WTC11 (cell line): ENCODE measurements around the gene WNT5B. TPM values are rescaled to one million over a fixed set of nuclear protein-coding genes. Genes with fewer than 3 reads are reported as not detected.

Source experiments
- ATAC-seq: fragments of 200-7000 bp; cut with Tn5 transposase; 2 replicates; pipeline ENCODE4 v1.10.0; 2021; ENCODE audit warnings: mild to moderate bottlenecking, moderate library complexity
- CTCF ChIA-PET: fragments of 300-600 bp; sonication (Branson Sonifier 250); formaldehyde crosslinking; loops from one replicate; lab custom pipeline; 2021; ENCODE audit warnings: antibody characterized with exemption; lab: Charles Lee
- POLR2A ChIA-PET: fragments of 350-600 bp; sonication (Branson Sonifier 250); formaldehyde crosslinking; loops from one replicate; lab custom pipeline; 2021; ENCODE audit warnings: antibody characterized with exemption; lab: Charles Lee
- DNase-seq: peaks from one replicate; pipeline ENCODE4 v3.0.0; 2021; ENCODE audit warnings: low spot score
- H3K27ac Mint-ChIP-seq: 2 replicates; pipeline ENCODE4 v1.8.0; 2021; ENCODE audit warnings: mixed read lengths
- H3K27me3 Mint-ChIP-seq: 2 replicates; pipeline ENCODE4 v1.8.0; 2021; ENCODE audit warnings: low read depth, mild to moderate bottlenecking, moderate library complexity, mixed read lengths
- H3K36me3 Mint-ChIP-seq: 2 replicates; pipeline ENCODE4 v1.8.0; 2021; ENCODE audit warnings: mixed read lengths
- H3K4me1 Mint-ChIP-seq: 2 replicates; pipeline ENCODE4 v1.8.0; 2022; ENCODE audit warnings: mixed read lengths
- H3K4me3 Mint-ChIP-seq: 2 replicates; pipeline ENCODE4 v1.8.0; 2021; ENCODE audit warnings: mild to moderate bottlenecking, moderate library complexity, mixed read lengths
- H3K9me3 Mint-ChIP-seq: 2 replicates; pipeline ENCODE4 v1.8.0; 2021; ENCODE audit warnings: mixed read lengths
- FOXK1 ChIP-seq: sonication (generic); formaldehyde crosslinking; IDR thresholded peaks from 2 replicates; pipeline ENCODE4 v1.8.0; 2022; ENCODE audit warnings: mild to moderate bottlenecking, moderate library complexity, missing genetic modification reagents
- PRRX2 ChIP-seq: fragments of 250-450 bp; sonication (Bioruptor Pico); IDR thresholded peaks from 2 replicates; pipeline ENCODE4 v1.8.0; 2021; ENCODE audit warnings: mild to moderate bottlenecking
- RORB ChIP-seq: fragments of 250-450 bp; sonication (Bioruptor Pico); IDR thresholded peaks from 2 replicates; pipeline ENCODE4 v1.9.0; 2021; ENCODE audit warnings: mild to moderate bottlenecking
- SOX15 ChIP-seq: fragments of 250-450 bp; sonication (Bioruptor Pico); IDR thresholded peaks from 2 replicates; pipeline ENCODE4 v1.9.0; 2021; ENCODE audit warnings: mild to moderate bottlenecking
- SP1 ChIP-seq: sonication (generic); formaldehyde crosslinking; conservative IDR thresholded peaks from 2 replicates; pipeline ENCODE4 v1.8.1; 2022; ENCODE audit warnings: missing genetic modification reagents
- TEAD1 ChIP-seq: sonication (generic); formaldehyde crosslinking; IDR thresholded peaks from 2 replicates; pipeline ENCODE4 v1.8.0; 2022; ENCODE audit warnings: mild to moderate bottlenecking, missing genetic modification reagents
- ZBTB43 ChIP-seq: sonication (generic); formaldehyde crosslinking; IDR thresholded peaks from 2 replicates; pipeline ENCODE4 v1.8.1; 2023; ENCODE audit warnings: mild to moderate bottlenecking, missing genetic modification reagents
- ZMAT4 ChIP-seq: fragments of 250-450 bp; sonication (Bioruptor Pico); IDR thresholded peaks from 2 replicates; pipeline ENCODE4 v1.9.0; 2021; ENCODE audit warnings: mild to moderate bottlenecking
- ZNF263 ChIP-seq: sonication (generic); formaldehyde crosslinking; IDR thresholded peaks from 2 replicates; pipeline ENCODE4 v1.8.1; 2022; ENCODE audit warnings: low read depth, mild to moderate bottlenecking, moderate library complexity, missing genetic modification reagents
- ZNF281 ChIP-seq: sonication (generic); formaldehyde crosslinking; IDR thresholded peaks from 2 replicates; pipeline ENCODE4 v1.8.0; 2023; ENCODE audit warnings: mild to moderate bottlenecking, missing genetic modification reagents
- total RNA-seq: library from RNA; stranded (reverse); gene quantifications from 3 replicates; pipeline ENCODE4 v1.2.3, GENCODE V29; 2021
- TF ChIP-seq, protein P1 (sequence below): sonication (generic); formaldehyde crosslinking; conservative IDR thresholded peaks from 2 replicates; pipeline ENCODE4 v1.8.1; 2023; ENCODE audit warnings: mild to moderate bottlenecking, low read depth, missing genetic modification reagents, moderate library complexity
- TF ChIP-seq, protein P2 (sequence below): sonication (generic); formaldehyde crosslinking; IDR thresholded peaks from 2 replicates; pipeline ENCODE4 v1.8.0; 2022; ENCODE audit warnings: mild to moderate bottlenecking, missing genetic modification reagents
- TF ChIP-seq, protein P3 (sequence below): sonication (generic); formaldehyde crosslinking; IDR thresholded peaks from 2 replicates; pipeline ENCODE4 v1.8.0; 2022; ENCODE audit warnings: missing genetic modification reagents
- TF ChIP-seq, protein P4 (sequence below): sonication (generic); formaldehyde crosslinking; IDR thresholded peaks from 2 replicates; pipeline ENCODE4 v1.8.1; 2022; ENCODE audit warnings: low read depth, mild to moderate bottlenecking, moderate library complexity, missing genetic modification reagents, borderline replicate concordance

Gene WNT5B
- total RNA-seq, 1 experiment from 2014 or later, result 4.5 TPM

DNA sequence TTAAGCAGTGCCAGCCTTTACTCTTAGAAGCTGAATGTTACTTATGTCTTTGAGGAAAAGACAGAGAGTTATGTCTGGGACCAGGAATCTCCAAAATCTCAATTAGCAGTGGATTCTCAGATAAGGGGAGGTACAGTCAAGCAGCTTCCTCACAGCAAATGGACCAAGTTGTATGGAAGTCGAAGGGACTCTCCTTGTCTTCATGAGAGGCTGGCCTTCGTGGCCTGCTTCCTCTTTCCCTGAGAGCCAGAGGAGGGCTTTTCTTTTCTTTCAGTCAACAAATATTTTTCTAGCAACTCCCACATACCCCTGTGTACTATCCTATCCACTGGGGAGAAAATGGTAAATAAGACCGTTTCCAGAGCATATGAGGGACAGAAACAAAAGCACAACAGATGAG is 6.6 kb upstream of the WNT5B start (continued):
- no peak for TF ChIP-seq ZMAT4 (CRISPR knock-in tag)

DNA sequence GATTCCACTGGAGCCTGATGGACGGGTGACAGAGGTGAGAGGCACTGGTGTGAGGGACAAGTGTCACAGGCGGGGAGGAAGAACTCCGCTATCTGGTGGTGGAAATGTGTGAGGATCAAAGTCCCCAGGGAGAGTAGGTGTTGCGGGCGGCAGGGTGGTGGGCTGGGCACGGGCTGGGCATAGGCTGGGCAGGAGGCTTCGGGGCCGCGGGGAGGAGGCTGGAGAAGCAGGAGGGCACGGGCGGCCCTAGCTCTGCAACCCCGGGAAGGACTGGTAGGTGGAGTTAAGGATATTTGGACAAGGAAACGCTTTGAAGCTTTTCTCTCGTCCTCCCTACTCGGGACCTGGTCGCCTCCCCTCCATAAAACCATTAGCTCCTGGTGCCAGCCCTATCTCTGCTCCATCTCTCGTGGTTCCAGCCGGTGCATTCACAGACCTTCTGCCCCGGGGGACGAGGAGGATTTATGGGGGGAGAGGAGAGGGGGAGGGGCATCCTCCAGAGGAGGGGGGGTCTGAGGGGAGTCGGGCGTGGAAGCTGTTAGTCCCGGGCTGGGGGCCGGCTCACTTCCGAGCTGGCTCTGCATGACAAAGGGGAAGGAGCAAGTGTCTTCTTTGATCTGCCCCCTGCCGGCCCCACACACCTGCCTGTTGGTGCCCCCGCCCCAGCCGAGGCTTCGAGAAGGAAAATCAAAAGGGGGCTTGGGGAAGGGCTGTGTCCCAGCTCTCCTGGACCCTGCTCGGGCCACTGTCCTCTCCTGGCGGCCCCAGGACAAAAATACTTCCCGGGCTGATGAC is 504 bp downstream of the WNT5B start:
- Mint-ChIP-seq H3K4me1 (peaks cover 69% of the 10 kb centered on the region), H3K9me3 (no peaks in the 10 kb centered on the region), H3K27ac (no peak overlapping the region), H3K36me3 (no peaks in the 10 kb centered on the region), H3K4me3 (peak overlapping the region; percentile 82), H3K27me3 (peaks cover 76% of the 10 kb centered on the region)
- TF ChIP-seq PRRX2 (CRISPR knock-in tag) (no peak), RORB (CRISPR knock-in tag) (no peak), SP1 (CRISPR knock-in tag) (no peak), FOXK1 (CRISPR knock-in tag) (no peak), ZBTB43 (0 out of 2 replicates have a peak, but pooled peaks have one; percentile 17), ZNF263 (CRISPR knock-in tag) (no peak), ZNF281 (CRISPR knock-in tag) (0 out of 2 replicates have a peak, but pooled peaks have one; percentile 27), TEAD1 (0 out of 2 replicates have a peak, but pooled peaks have one; percentile 10), SOX15 (CRISPR knock-in tag) (no peak)
- TF ChIP-seq, protein P1, sequence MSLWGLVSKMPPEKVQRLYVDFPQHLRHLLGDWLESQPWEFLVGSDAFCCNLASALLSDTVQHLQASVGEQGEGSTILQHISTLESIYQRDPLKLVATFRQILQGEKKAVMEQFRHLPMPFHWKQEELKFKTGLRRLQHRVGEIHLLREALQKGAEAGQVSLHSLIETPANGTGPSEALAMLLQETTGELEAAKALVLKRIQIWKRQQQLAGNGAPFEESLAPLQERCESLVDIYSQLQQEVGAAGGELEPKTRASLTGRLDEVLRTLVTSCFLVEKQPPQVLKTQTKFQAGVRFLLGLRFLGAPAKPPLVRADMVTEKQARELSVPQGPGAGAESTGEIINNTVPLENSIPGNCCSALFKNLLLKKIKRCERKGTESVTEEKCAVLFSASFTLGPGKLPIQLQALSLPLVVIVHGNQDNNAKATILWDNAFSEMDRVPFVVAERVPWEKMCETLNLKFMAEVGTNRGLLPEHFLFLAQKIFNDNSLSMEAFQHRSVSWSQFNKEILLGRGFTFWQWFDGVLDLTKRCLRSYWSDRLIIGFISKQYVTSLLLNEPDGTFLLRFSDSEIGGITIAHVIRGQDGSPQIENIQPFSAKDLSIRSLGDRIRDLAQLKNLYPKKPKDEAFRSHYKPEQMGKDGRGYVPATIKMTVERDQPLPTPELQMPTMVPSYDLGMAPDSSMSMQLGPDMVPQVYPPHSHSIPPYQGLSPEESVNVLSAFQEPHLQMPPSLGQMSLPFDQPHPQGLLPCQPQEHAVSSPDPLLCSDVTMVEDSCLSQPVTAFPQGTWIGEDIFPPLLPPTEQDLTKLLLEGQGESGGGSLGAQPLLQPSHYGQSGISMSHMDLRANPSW (CRISPR knock-in tag), result no peak
- TF ChIP-seq, protein P2, sequence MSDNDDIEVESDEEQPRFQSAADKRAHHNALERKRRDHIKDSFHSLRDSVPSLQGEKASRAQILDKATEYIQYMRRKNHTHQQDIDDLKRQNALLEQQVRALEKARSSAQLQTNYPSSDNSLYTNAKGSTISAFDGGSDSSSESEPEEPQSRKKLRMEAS (CRISPR knock-in tag), result peak; percentile 37; the same call in 1 of the 2 replicates
- TF ChIP-seq, protein P3, sequence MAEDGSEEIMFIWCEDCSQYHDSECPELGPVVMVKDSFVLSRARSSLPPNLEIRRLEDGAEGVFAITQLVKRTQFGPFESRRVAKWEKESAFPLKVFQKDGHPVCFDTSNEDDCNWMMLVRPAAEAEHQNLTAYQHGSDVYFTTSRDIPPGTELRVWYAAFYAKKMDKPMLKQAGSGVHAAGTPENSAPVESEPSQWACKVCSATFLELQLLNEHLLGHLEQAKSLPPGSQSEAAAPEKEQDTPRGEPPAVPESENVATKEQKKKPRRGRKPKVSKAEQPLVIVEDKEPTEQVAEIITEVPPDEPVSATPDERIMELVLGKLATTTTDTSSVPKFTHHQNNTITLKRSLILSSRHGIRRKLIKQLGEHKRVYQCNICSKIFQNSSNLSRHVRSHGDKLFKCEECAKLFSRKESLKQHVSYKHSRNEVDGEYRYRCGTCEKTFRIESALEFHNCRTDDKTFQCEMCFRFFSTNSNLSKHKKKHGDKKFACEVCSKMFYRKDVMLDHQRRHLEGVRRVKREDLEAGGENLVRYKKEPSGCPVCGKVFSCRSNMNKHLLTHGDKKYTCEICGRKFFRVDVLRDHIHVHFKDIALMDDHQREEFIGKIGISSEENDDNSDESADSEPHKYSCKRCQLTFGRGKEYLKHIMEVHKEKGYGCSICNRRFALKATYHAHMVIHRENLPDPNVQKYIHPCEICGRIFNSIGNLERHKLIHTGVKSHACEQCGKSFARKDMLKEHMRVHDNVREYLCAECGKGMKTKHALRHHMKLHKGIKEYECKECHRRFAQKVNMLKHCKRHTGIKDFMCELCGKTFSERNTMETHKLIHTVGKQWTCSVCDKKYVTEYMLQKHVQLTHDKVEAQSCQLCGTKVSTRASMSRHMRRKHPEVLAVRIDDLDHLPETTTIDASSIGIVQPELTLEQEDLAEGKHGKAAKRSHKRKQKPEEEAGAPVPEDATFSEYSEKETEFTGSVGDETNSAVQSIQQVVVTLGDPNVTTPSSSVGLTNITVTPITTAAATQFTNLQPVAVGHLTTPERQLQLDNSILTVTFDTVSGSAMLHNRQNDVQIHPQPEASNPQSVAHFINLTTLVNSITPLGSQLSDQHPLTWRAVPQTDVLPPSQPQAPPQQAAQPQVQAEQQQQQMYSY (CRISPR knock-in tag), result no peak
- TF ChIP-seq, protein P4, sequence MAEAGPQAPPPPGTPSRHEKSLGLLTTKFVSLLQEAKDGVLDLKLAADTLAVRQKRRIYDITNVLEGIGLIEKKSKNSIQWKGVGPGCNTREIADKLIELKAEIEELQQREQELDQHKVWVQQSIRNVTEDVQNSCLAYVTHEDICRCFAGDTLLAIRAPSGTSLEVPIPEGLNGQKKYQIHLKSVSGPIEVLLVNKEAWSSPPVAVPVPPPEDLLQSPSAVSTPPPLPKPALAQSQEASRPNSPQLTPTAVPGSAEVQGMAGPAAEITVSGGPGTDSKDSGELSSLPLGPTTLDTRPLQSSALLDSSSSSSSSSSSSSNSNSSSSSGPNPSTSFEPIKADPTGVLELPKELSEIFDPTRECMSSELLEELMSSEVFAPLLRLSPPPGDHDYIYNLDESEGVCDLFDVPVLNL (CRISPR knock-in tag), result no peak
- peak; percentile 38 for ATAC-seq
- ChIA-PET POLR2A (interaction anchor here (0.7 to 1.0 kb wide), 3 partner anchors 23 to 297 kb away, joined by 3 to 4 read pairs (median 3); partner anchors contain the start of gene ADIPOR2), CTCF (interaction anchor here (0.6 to 3.2 kb wide), 25 partner anchors 9 to 1059 kb away, joined by 3 to 27 read pairs (median 5); partner anchors contain the start of genes ADIPOR2 and FBXL14)
- peak; percentile 77 for DNase-seq
